ENCODE data around the gene CCDC51.

The CCDC51 gene

DNA sequence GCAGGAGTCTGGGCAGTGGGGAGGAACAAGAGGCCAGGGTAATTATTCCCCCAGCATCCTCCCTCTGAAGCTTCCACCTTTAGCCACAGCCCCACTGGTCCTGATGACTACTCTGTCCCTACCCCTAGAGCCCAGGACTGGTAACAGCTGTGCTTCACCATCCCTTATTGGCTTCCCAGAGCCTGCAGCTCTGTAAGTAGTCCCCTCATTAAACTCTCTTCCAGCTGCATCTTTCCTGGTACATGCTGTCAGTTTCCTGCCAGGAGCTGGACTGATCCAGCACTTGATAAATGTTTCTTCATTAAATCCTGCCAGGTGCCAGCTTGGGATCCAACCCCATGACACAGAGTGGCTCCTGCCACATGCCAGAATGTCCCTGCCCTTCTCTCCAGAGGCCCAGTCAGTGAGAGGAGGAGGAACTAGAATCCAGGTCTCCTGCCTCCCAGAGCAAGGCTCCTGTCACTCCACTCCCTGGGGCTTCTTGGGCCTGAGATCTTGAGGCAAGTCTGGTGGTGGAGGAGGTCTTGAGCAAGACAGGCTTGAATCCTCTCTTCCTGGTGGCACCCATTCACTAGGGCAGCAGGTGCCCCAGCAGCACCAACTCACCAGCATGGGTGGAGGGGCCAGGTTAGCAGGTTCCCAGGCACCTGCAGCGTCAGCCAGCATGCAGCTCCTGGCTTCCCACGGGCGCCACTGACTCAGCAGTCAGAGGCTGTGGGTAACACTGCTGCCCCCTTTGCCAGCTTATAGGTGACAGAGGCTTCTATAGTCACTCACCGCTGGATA lies 40.3 kb downstream of the CCDC51 start:
- 55% methylated on average over 3 of the region's 4 CpGs for WGBS (ENCODE audit: insufficient coverage)
- ChIA-PET POLR2A (no interaction called here), CTCF (interaction anchor here (0.8 to 7.4 kb wide), 14 partner anchors 11 to 288 kb away, joined by 3 to 137 read pairs (median 4); partner anchors contain the start of genes ATRIP, CCDC51 and TMA7)
- no peak overlapping the region for H3K4me3 ChIP-seq (ENCODE audit: control insufficient read depth in 1 of 7, extremely low read depth in 1 of 7, insufficient read depth in 4 of 7, low read depth in 2 of 7, low read length in 6 of 7)
- no peaks in the 10 kb centered on the region for H3K9me3 ChIP-seq (ENCODE audit: control extremely low read depth in 1 of 5, control insufficient read depth in 4 of 5, insufficient read depth in 2 of 5, low read depth in 1 of 5, low read length in 4 of 5)
- peak; percentile 11 to 46 (median 42) for DNase-seq
- H3K27ac ChIP-seq (ENCODE audit: insufficient read depth in 1 of 2, low read depth in 1 of 2, low read length in 2 of 2, poor library complexity in 1 of 2, severe bottlenecking in 2 of 2): no peak overlapping the region
- peaks cover 0 to 4% (median 2%) of the 10 kb centered on the region in 4 experiments for H3K36me3 ChIP-seq (ENCODE audit: control insufficient read depth in 4 of 4, insufficient read depth in 4 of 4, low read length in 3 of 4)
- peaks cover 0 to 6% (median 4%) of the 10 kb centered on the region in 4 experiments for H3K4me1 ChIP-seq (ENCODE audit: control extremely low read depth in 1 of 4, control insufficient read depth in 4 of 4, insufficient read depth in 4 of 4, low read length in 3 of 4)
- H3K27me3 ChIP-seq (replicated peaks in 2 of 5; ENCODE audit: control insufficient read depth in 4 of 5, insufficient read depth in 5 of 5, low read length in 4 of 5): no peaks in the 10 kb centered on the region

GRCh38 chr3:48398701-48399386 lies 41.1 kb downstream of the CCDC51 start:
- POLR2A ChIA-PET: interaction anchor here (0.6 kb wide), 1 partner anchor 120 kb away, joined by 4 read pairs; no protein-coding TSS in a partner anchor
- WGBS (ENCODE audit: insufficient coverage): 95% methylated on average over 8 of the region's 11 CpGs
- no peak for DNase-seq

GRCh38 chr3:48397767-48398681 lies 41.9 kb downstream of the CCDC51 start:
- Histone ChIP-seq H3K4me3 (ENCODE audit: control insufficient read depth in 1 of 7, extremely low read depth in 1 of 7, insufficient read depth in 4 of 7, low read depth in 2 of 7, low read length in 6 of 7) (no peak overlapping the region), H3K27me3 (replicated peaks in 2 of 5; ENCODE audit: control insufficient read depth in 4 of 5, insufficient read depth in 5 of 5, low read length in 4 of 5) (no peaks in the 10 kb centered on the region), H3K27ac (ENCODE audit: insufficient read depth in 1 of 2, low read depth in 1 of 2, low read length in 2 of 2, poor library complexity in 1 of 2, severe bottlenecking in 2 of 2) (no peak overlapping the region), H3K9me3 (ENCODE audit: control extremely low read depth in 1 of 5, control insufficient read depth in 4 of 5, insufficient read depth in 2 of 5, low read depth in 1 of 5, low read length in 4 of 5) (no peaks in the 10 kb centered on the region), H3K4me1 (ENCODE audit: control extremely low read depth in 1 of 4, control insufficient read depth in 4 of 4, insufficient read depth in 4 of 4, low read length in 3 of 4) (peaks cover 0 to 6% (median 4%) of the 10 kb centered on the region in 4 experiments), H3K36me3 (ENCODE audit: control insufficient read depth in 4 of 4, insufficient read depth in 4 of 4, low read length in 3 of 4) (no peaks in the 10 kb centered on the region)
- 92% methylated on average over 8 of the region's 9 CpGs for WGBS (ENCODE audit: insufficient coverage)
- POLR2A ChIA-PET: no interaction called here
- CTCF ChIA-PET: interaction anchor here (4.4 to 7.4 kb wide), 2 partner anchors 36 to 125 kb away, joined by 50 to 137 read pairs; no protein-coding TSS in a partner anchor
- no peak for DNase-seq

More at GRCh38 chr3:48398701-48399386, 41.1 kb downstream of the CCDC51 start:
- H3K9me3 ChIP-seq (ENCODE audit: control extremely low read depth in 1 of 5, control insufficient read depth in 4 of 5, insufficient read depth in 2 of 5, low read depth in 1 of 5, low read length in 4 of 5): no peaks in the 10 kb centered on the region
- no peaks in the 10 kb centered on the region for H3K27me3 ChIP-seq (replicated peaks in 2 of 5; ENCODE audit: control insufficient read depth in 4 of 5, insufficient read depth in 5 of 5, low read length in 4 of 5)
- H3K4me1 ChIP-seq (ENCODE audit: control extremely low read depth in 1 of 4, control insufficient read depth in 4 of 4, insufficient read depth in 4 of 4, low read length in 3 of 4): peaks cover 0 to 6% (median 4%) of the 10 kb centered on the region in 4 experiments
- H3K4me3 ChIP-seq (ENCODE audit: control insufficient read depth in 1 of 7, extremely low read depth in 1 of 7, insufficient read depth in 4 of 7, low read depth in 2 of 7, low read length in 6 of 7): no peak overlapping the region
- CTCF ChIA-PET: interaction anchor here (2.3 to 7.4 kb wide), 4 partner anchors 36 to 160 kb away, joined by 10 to 137 read pairs (median 30); partner anchors contain the start of genes CCDC51 and TMA7
- H3K36me3 ChIP-seq (ENCODE audit: control insufficient read depth in 4 of 4, insufficient read depth in 4 of 4, low read length in 3 of 4): peaks cover 0 to under 1% (median 0%) of the 10 kb centered on the region in 4 experiments
- no peak overlapping the region for H3K27ac ChIP-seq (ENCODE audit: insufficient read depth in 1 of 2, low read depth in 1 of 2, low read length in 2 of 2, poor library complexity in 1 of 2, severe bottlenecking in 2 of 2)

- no peak for DNase-seq
- H3K4me1 ChIP-seq (ENCODE audit: control extremely low read depth in 1 of 4, control insufficient read depth in 4 of 4, insufficient read depth in 4 of 4, low read length in 3 of 4): peaks cover 0 to 6% (median 4%) of the 10 kb centered on the region in 4 experiments
- no peaks in the 10 kb centered on the region for H3K36me3 ChIP-seq (ENCODE audit: control insufficient read depth in 4 of 4, insufficient read depth in 4 of 4, low read length in 3 of 4)
- 93% methylated on average over 3 of the region's 3 CpGs for WGBS (ENCODE audit: insufficient coverage)
- POLR2A ChIA-PET: interaction anchor here (0.6 kb wide), 1 partner anchor 31 kb away, joined by 4 read pairs; no protein-coding TSS in a partner anchor
- CTCF ChIA-PET: interaction anchor here (1.2 kb wide), 1 partner anchor 40 kb away, joined by 4 read pairs; no protein-coding TSS in a partner anchor
- no peaks in the 10 kb centered on the region for H3K27me3 ChIP-seq (replicated peaks in 2 of 5; ENCODE audit: control insufficient read depth in 4 of 5, insufficient read depth in 5 of 5, low read length in 4 of 5)
- no peaks in the 10 kb centered on the region for H3K9me3 ChIP-seq (ENCODE audit: control extremely low read depth in 1 of 5, control insufficient read depth in 4 of 5, insufficient read depth in 2 of 5, low read depth in 1 of 5, low read length in 4 of 5)
- no peak overlapping the region for H3K4me3 ChIP-seq (ENCODE audit: control insufficient read depth in 1 of 7, extremely low read depth in 1 of 7, insufficient read depth in 4 of 7, low read depth in 2 of 7, low read length in 6 of 7)
- no peak overlapping the region for H3K27ac ChIP-seq (ENCODE audit: insufficient read depth in 1 of 2, low read depth in 1 of 2, low read length in 2 of 2, poor library complexity in 1 of 2, severe bottlenecking in 2 of 2)
Observed at GRCh38 chr3:48395714-48396113, 44.2 kb downstream of the CCDC51 start.

- CTCF ChIA-PET: interaction anchor here (1.2 kb wide), 1 partner anchor 41 kb away, joined by 3 read pairs; no protein-coding TSS in a partner anchor
- 100% methylated on average over 1 of the region's 2 CpGs for WGBS (ENCODE audit: insufficient coverage)
Observed at GRCh38 chr3:48394391-48394790, 45.5 kb downstream of the CCDC51 start.

DNA sequence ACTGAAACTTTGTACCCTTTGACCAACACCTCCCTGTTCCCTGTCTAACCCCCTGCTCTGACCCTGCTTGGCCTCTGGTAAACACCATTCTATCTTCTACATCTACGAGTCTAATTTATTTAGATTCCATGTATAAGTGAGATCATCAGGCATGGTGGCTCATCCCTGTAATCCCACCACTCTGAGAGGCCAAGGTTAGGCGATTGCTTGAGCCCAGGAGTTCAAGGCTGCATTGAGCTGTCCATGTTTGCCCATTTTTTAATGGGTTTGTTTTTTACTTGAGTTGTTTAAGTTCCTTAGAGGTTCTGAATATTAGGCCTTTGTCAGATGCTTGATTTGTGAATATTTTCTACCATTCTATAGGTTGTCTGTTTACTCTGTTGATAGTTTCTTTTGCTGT lies 51.0 kb downstream of the CCDC51 start:
- Histone ChIP-seq H3K4me1 (ENCODE audit: control extremely low read depth in 1 of 4, control insufficient read depth in 4 of 4, insufficient read depth in 4 of 4, low read length in 3 of 4) (no peaks in the 10 kb centered on the region), H3K27ac (ENCODE audit: insufficient read depth in 1 of 2, low read depth in 1 of 2, low read length in 2 of 2, poor library complexity in 1 of 2, severe bottlenecking in 2 of 2) (no peak overlapping the region), H3K27me3 (replicated peaks in 2 of 5; ENCODE audit: control insufficient read depth in 4 of 5, insufficient read depth in 5 of 5, low read length in 4 of 5) (no peaks in the 10 kb centered on the region), H3K9me3 (ENCODE audit: control extremely low read depth in 1 of 5, control insufficient read depth in 4 of 5, insufficient read depth in 2 of 5, low read depth in 1 of 5, low read length in 4 of 5) (peaks cover 0 to 4% (median 0%) of the 10 kb centered on the region in 5 experiments), H3K36me3 (ENCODE audit: control insufficient read depth in 4 of 4, insufficient read depth in 4 of 4, low read length in 3 of 4) (no peaks in the 10 kb centered on the region), H3K4me3 (ENCODE audit: control insufficient read depth in 1 of 7, extremely low read depth in 1 of 7, insufficient read depth in 4 of 7, low read depth in 2 of 7, low read length in 6 of 7) (no peak overlapping the region)
- DNase-seq: no peak
- CTCF ChIA-PET: interaction anchor here (1.6 kb wide), 1 partner anchor 12 kb away, joined by 5 read pairs; no protein-coding TSS in a partner anchor
- POLR2A ChIA-PET: no interaction called here
- 100% methylated on average over 2 of the region's 2 CpGs for WGBS (ENCODE audit: insufficient coverage)

More at GRCh38 chr3:48394391-48394790, 45.5 kb downstream of the CCDC51 start:
- POLR2A ChIA-PET: no interaction called here
- Histone ChIP-seq H3K36me3 (ENCODE audit: control insufficient read depth in 4 of 4, insufficient read depth in 4 of 4, low read length in 3 of 4) (no peaks in the 10 kb centered on the region), H3K9me3 (ENCODE audit: control extremely low read depth in 1 of 5, control insufficient read depth in 4 of 5, insufficient read depth in 2 of 5, low read depth in 1 of 5, low read length in 4 of 5) (no peaks in the 10 kb centered on the region), H3K27ac (ENCODE audit: insufficient read depth in 1 of 2, low read depth in 1 of 2, low read length in 2 of 2, poor library complexity in 1 of 2, severe bottlenecking in 2 of 2) (no peak overlapping the region), H3K4me1 (ENCODE audit: control extremely low read depth in 1 of 4, control insufficient read depth in 4 of 4, insufficient read depth in 4 of 4, low read length in 3 of 4) (peaks cover 0 to 6% (median 4%) of the 10 kb centered on the region in 4 experiments), H3K4me3 (ENCODE audit: control insufficient read depth in 1 of 7, extremely low read depth in 1 of 7, insufficient read depth in 4 of 7, low read depth in 2 of 7, low read length in 6 of 7) (no peak overlapping the region), H3K27me3 (replicated peaks in 2 of 5; ENCODE audit: control insufficient read depth in 4 of 5, insufficient read depth in 5 of 5, low read length in 4 of 5) (no peaks in the 10 kb centered on the region)
- no peak for DNase-seq

Data from common myeloid progenitor, CD34-positive (primary cell).